Suppressor macrophage treated with lipopolysaccharide for 1 hour (primary cell): Measurements from ENCODE around the gene DNTTIP2.
A peak's percentile ranks its signal among the peaks of the same experiment; 100 is the strongest.
"Not testable (repeated sequence)": the region's sequence is repeated elsewhere in the genome, so short reads cannot be mapped to it uniquely, and the experiment has no call there.

Source experiments
- DNase-seq, 3 donors: peaks; one replicate each; pipeline ENCODE4 v3.0.0-alpha.2; 2020 to 2022

DNTTIP2 gene

GRCh38 chr1:93878889-93879586 is at the start of gene DNTTIP2:
Gene DNTTIP2 (minus strand): TSS chr1:93879206. CDS start chr1:93879148, 58 bp downstream.
- DNase-seq = peak; percentile 93 to 96 (median 94)

- DNase-seq = no peak
These were observed 46.2 kb upstream of the DNTTIP2 start for GRCh38 chr1:93925206-93925605.

- DNase-seq = no peak
These were observed 40.8 kb upstream of the DNTTIP2 start for GRCh38 chr1:93919780-93920179.

- DNase-seq = no peak
These were observed 38.3 kb upstream of the DNTTIP2 start for GRCh38 chr1:93917302-93917701.

- not testable (repeated sequence) for DNase-seq
These were observed 31.9 kb upstream of the DNTTIP2 start for GRCh38 chr1:93910880-93911279.

- DNase-seq = no peak
These were observed 31.3 kb upstream of the DNTTIP2 start for GRCh38 chr1:93910305-93910704.

GRCh38 chr1:93909146-93910050 is 30.4 kb upstream of the DNTTIP2 start, which contains the start of gene GCLM:
Gene GCLM (minus strand): TSS chr1:93909430. CDS start chr1:93909163, 267 bp downstream.
- peak; percentile 97 to 99 (median 97) for DNase-seq

GRCh38 chr1:93908394-93909145 is 29.6 kb upstream of the DNTTIP2 start:
- DNase-seq = peak; percentile 20 to 50 (median 30)

GRCh38 chr1:93907718-93908117 is 28.7 kb upstream of the DNTTIP2 start:
- DNase-seq = no peak

GRCh38 chr1:93906480-93906879 is 27.5 kb upstream of the DNTTIP2 start:
- DNase-seq = no peak

- DNase-seq = peak in 2 of 3 donors; percentile 21 to 28
These were observed 26.7 kb upstream of the DNTTIP2 start for GRCh38 chr1:93905734-93906133.

GRCh38 chr1:93905051-93905450 is 26.0 kb upstream of the DNTTIP2 start:
- no peak for DNase-seq

GRCh38 chr1:93904228-93904627 is 25.2 kb upstream of the DNTTIP2 start:
- peak; percentile 45 to 69 (median 67) for DNase-seq

- DNase-seq = no peak
These were observed 21.9 kb upstream of the DNTTIP2 start for GRCh38 chr1:93900723-93901504.

GRCh38 chr1:93899543-93900207 is 20.7 kb upstream of the DNTTIP2 start:
- DNase-seq = no peak

- no peak for DNase-seq
These were observed 9.9 kb upstream of the DNTTIP2 start for GRCh38 chr1:93888900-93889299.

GRCh38 chr1:93882269-93882668 is 3.3 kb upstream of the DNTTIP2 start:
- DNase-seq = no peak

- no peak for DNase-seq
These were observed 1.7 kb upstream of the DNTTIP2 start for GRCh38 chr1:93880731-93881130.

GRCh38 chr1:93878501-93878888 is 511 bp downstream of the DNTTIP2 start:
- peak; percentile 77 to 83 (median 79) for DNase-seq

- no peak for DNase-seq
These were observed 1.5 kb downstream of the DNTTIP2 start for GRCh38 chr1:93877529-93877928.

GRCh38 chr1:93876244-93876643 is 2.8 kb downstream of the DNTTIP2 start:
- DNase-seq = peak in 2 of 3 donors; percentile 8 to 24
